Activated CD8-positive, alpha-beta T cell treated with anti-CD3 and anti-CD28 coated beads for 36 hours (primary cell): ENCODE measurements around the gene KLF7. TPM values are rescaled to one million over a fixed set of nuclear protein-coding genes. Genes with fewer than 3 reads are reported as not detected.

Experiments
- ATAC-seq: fragments of 200-7000 bp; cut with Tn5 transposase; one replicate; pipeline ENCODE4 v1.10.0; 2021; ENCODE audit warnings: mild to moderate bottlenecking, moderate library complexity
- CTCF ChIA-PET: fragments of 350-600 bp; sonication (Branson Sonifier 250); formaldehyde crosslinking; loops from one replicate; lab custom pipeline; 2021; ENCODE audit warnings: antibody characterized with exemption; lab: Charles Lee
- POLR2A ChIA-PET: fragments of 350-600 bp; sonication (Branson Sonifier 250); formaldehyde crosslinking; loops from one replicate; lab custom pipeline; 2021; ENCODE audit warnings: antibody characterized with exemption; lab: Charles Lee
- DNase-seq: peaks from one replicate; pipeline ENCODE4 v3.0.0-alpha.2; 2020
- H3K27ac Mint-ChIP-seq: one replicate; pipeline ENCODE4 v1.8.0; 2021; ENCODE audit warnings: mild to moderate bottlenecking, mixed read lengths
- H3K27me3 Mint-ChIP-seq: one replicate; pipeline ENCODE4 v1.8.0; 2021; ENCODE audit warnings: mixed read lengths
- H3K36me3 Mint-ChIP-seq: one replicate; pipeline ENCODE4 v1.8.0; 2021; ENCODE audit warnings: low read depth, mixed read lengths
- H3K4me1 Mint-ChIP-seq: one replicate; pipeline ENCODE4 v1.8.0; 2021; ENCODE audit warnings: low read depth, mixed read lengths
- H3K4me3 Mint-ChIP-seq: one replicate; pipeline ENCODE4 v1.8.0; 2021; ENCODE audit warnings: mild to moderate bottlenecking, moderate library complexity, mixed read lengths
- H3K9me3 Mint-ChIP-seq: one replicate; pipeline ENCODE4 v1.8.0; 2021; ENCODE audit warnings: mixed read lengths
- intact Hi-C: fragments of 100-400 bp; cut with micrococcal nuclease; formaldehyde crosslinking; loops from one replicate; pipeline ENCODE4 v1.10.0; 2022
- total RNA-seq, 2 experiments: library from RNA; stranded (reverse); gene quantifications; one replicate each; pipeline ENCODE4 v1.2.3, GENCODE V29; 2021
- TF ChIP-seq, protein P1 (sequence below): fragments of 200-600 bp; IDR thresholded peaks from one replicate; pipeline ENCODE4 v1.8.0; 2022; ENCODE audit warnings: antibody characterized with exemption, mild to moderate bottlenecking

Gene KLF7
- total RNA-seq, 2 experiments from 2014 or later: 9.8 to 10.0 TPM

DNA sequence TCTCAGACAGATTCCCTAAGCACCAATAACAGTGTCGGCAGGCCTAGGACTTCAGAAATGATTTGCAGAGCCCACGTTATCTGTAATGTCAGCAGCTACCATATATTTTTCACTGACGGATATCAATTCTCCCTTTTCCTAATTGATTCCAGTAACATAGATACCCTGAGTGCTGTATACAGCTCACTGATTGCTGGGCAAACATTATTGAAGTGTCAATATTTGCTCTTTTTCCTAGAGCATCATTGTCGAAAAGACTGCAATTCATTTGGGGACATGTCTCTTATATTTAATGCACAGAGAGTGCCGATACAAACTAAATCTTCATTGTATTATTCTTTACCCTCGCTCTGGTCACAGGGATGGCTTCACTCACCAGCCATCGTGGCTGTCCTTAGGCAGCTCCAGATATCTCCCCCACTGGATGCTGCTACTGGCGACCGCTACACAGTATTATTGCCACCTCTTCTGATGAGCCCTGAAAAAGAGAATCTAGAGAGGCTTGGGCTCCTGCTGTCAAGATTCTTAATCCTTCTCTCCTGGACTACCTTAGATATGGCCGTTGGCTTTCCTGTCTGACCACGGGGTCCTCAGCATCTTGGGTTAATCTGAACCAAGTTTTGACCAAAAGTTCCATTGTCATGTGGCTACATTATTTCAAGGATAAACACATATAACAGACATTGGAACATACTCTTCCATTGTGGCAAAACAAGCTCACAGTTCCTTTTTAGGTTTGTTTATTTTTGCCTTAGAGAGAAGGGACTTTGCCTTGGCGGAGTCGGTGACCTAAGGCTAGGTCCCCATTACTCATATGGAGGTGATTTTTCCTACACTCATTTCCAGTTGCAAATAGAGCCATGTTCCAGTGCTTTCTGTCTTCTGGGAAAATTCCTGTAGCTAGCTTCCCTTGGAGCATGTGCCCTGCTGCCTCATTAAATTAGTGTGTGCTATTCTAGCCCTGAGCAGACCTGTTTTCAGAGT, 121.1 kb downstream of the KLF7 start:
- intact Hi-C loops: loop anchor here (5.0 kb wide), 1 partner anchor 428 kb away; no protein-coding TSS in a partner anchor
- no peak for DNase-seq

DNA sequence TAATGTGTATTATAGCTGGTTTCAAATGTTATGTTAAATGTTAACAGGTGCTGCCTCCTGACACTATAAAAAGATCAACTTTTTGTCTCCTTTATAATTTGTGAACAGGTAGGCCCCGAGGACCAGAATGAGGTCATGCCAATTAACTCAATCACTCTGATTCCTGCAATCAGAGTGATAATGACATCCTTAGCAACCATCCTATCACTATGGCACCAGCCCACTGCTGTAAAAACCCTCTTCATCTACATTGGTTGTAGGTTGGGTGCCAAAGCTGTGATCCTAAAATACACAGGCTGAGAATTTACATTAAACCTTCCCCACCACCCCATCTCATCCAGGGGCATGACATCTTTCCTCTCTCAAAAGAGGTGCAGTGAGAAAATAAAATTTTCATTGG, 122.9 kb downstream of the KLF7 start:
- H3K27ac Mint-ChIP-seq: no peak overlapping the region
- no peak overlapping the region for H3K4me3 Mint-ChIP-seq
- intact Hi-C loops: no loop called here
- peaks cover 8% of the 10 kb centered on the region for H3K27me3 Mint-ChIP-seq
- H3K9me3 Mint-ChIP-seq: no peaks in the 10 kb centered on the region
- no peak for DNase-seq
- H3K4me1 Mint-ChIP-seq: peaks cover 7% of the 10 kb centered on the region
- TF ChIP-seq, protein P1, sequence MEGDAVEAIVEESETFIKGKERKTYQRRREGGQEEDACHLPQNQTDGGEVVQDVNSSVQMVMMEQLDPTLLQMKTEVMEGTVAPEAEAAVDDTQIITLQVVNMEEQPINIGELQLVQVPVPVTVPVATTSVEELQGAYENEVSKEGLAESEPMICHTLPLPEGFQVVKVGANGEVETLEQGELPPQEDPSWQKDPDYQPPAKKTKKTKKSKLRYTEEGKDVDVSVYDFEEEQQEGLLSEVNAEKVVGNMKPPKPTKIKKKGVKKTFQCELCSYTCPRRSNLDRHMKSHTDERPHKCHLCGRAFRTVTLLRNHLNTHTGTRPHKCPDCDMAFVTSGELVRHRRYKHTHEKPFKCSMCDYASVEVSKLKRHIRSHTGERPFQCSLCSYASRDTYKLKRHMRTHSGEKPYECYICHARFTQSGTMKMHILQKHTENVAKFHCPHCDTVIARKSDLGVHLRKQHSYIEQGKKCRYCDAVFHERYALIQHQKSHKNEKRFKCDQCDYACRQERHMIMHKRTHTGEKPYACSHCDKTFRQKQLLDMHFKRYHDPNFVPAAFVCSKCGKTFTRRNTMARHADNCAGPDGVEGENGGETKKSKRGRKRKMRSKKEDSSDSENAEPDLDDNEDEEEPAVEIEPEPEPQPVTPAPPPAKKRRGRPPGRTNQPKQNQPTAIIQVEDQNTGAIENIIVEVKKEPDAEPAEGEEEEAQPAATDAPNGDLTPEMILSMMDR: no peak
- no peaks in the 10 kb centered on the region for H3K36me3 Mint-ChIP-seq
- ChIA-PET CTCF (no interaction called here), POLR2A (no interaction called here)
- no peak for ATAC-seq

More for the DNA sequence above, 121.1 kb downstream of the KLF7 start:
- CTCF ChIA-PET: no interaction called here
- TF ChIP-seq, protein P1: no peak
- H3K27ac Mint-ChIP-seq: no peak overlapping the region
- no peak for ATAC-seq
- no peak overlapping the region for H3K4me3 Mint-ChIP-seq
- POLR2A ChIA-PET: no interaction called here
- H3K27me3 Mint-ChIP-seq: peaks cover 8% of the 10 kb centered on the region
- no peaks in the 10 kb centered on the region for H3K9me3 Mint-ChIP-seq
- peaks cover 7% of the 10 kb centered on the region for H3K4me1 Mint-ChIP-seq
- H3K36me3 Mint-ChIP-seq: no peaks in the 10 kb centered on the region

DNA sequence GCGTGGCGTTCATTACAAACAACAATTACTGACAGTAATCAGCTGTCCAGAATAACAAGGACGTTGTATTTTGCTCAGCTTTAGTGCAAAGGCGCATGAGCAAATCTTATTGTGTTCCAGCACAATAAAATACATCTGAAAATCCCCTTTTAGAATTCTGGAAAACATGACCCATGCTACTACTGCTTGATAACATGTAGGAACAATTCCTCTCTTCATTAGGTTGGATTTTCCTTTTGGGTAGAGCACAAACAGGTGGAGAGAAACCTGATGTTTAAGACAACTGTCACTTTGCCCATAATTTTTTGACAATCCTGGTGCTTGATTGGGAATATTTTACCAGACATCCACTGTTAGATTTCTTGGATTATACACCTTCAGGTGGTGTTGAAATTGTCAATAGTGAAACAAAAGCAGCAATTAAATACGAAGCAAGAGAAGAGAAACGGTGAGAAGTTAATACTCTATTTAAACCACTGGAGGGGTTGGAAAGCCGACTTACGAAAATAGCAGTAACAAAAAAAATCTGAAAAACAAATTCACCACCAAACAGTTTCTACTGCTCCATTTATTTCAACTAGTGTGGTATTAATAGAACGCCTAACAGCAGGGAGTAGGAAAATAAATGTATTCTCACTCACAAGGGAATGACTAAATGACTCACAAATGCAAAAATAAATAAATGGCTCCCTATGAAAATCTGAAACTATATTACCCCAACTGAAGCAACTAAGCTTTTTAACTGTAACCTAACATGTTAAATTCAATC, 123.8 kb downstream of the KLF7 start:
- Mint-ChIP-seq H3K4me3 (no peak overlapping the region), H3K27ac (no peak overlapping the region), H3K27me3 (peaks cover 8% of the 10 kb centered on the region), H3K9me3 (no peaks in the 10 kb centered on the region), H3K36me3 (no peaks in the 10 kb centered on the region), H3K4me1 (peaks cover 6% of the 10 kb centered on the region)
- no peak for ATAC-seq
- intact Hi-C loops: no loop called here
- TF ChIP-seq, protein P1: no peak
- ChIA-PET CTCF (no interaction called here), POLR2A (interaction anchor here (0.7 kb wide), 1 partner anchor 657 kb away, joined by 3 read pairs; no protein-coding TSS in a partner anchor)
- DNase-seq: no peak

DNA sequence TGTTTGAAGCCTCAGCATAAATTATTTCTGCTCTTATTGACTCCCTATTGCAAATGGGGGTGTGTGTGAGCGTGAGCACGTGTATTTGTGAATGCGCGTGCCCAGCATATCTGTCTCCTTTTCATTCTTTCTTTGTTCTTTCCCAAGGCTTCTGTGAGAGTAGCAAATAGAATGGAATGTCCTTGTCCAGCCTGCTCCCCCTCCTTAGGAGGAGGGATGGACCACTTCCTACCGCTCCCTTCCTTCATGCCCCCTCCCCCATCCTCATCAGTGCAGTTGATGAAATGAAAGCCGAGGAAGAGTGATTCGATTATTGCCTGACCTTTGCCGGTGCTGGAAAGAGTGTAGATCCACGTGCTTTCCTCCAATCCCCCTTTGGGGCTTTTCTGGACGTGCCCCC, 124.5 kb downstream of the KLF7 start:
- Mint-ChIP-seq H3K27ac (no peak overlapping the region), H3K4me1 (no peaks in the 10 kb centered on the region), H3K4me3 (no peak overlapping the region), H3K36me3 (no peaks in the 10 kb centered on the region), H3K27me3 (peaks cover 8% of the 10 kb centered on the region), H3K9me3 (no peaks in the 10 kb centered on the region)
- DNase-seq (no peak), ATAC-seq (no peak)
- TF ChIP-seq, protein P1: no peak
- intact Hi-C loops: no loop called here
- ChIA-PET CTCF (no interaction called here), POLR2A (interaction anchor here (0.7 kb wide), 1 partner anchor 656 kb away, joined by 3 read pairs; no protein-coding TSS in a partner anchor)
